ENCODE data around the gene XPO1.

- TF ChIP-seq POLR2A (IDR thresholded peaks at IDR 0.05) (no peak), CTCF (IDR thresholded peaks at IDR 0.05) (no peak)
Observed at GRCh38 chr2:61435291-61435690, 102.9 kb downstream of the XPO1 start.
